Uterus (tissue), 4 donors: ENCODE data around the gene ZNF134. TPM values are rescaled to one million over a fixed set of nuclear protein-coding genes. Genes with fewer than 3 reads are reported as not detected.

ENCODE experiments used
- DNase-seq, 2 donors: peaks; one replicate each; pipeline ENCODE4 v3.0.0-alpha.2; 2019 to 2020
- H3K27ac ChIP-seq, 2 donors: fragments of 200-600 bp; sonication (generic); 1 replicate in 1 of 2; 2 replicates in 1 of 2; pipeline ENCODE4 v1.5.1; 2016 to 2018
- H3K27me3 ChIP-seq, 2 donors: fragments of 200-600 bp; sonication (generic); one replicate each; pipeline ENCODE4 v1.5.1; 2018 to 2019; ENCODE audit warnings: control low read depth in 1 of 2
- H3K36me3 ChIP-seq, 2 donors: fragments of 200-600 bp; sonication (generic); one replicate each; pipeline ENCODE4 v1.5.1; 2019; ENCODE audit warnings: control low read depth in 1 of 2
- H3K4me1 ChIP-seq, 2 donors: fragments of 200-600 bp; sonication (generic); one replicate each; pipeline ENCODE4 v1.5.1; 2018 to 2019; ENCODE audit warnings: control low read depth in 1 of 2
- H3K4me3 ChIP-seq, 2 donors: fragments of 200-600 bp; sonication (generic); 1 replicate in 1 of 2; 2 replicates in 1 of 2; pipeline ENCODE4 v1.5.1; 2018 to 2019; ENCODE audit warnings: mild to moderate bottlenecking in 1 of 2
- H3K9me3 ChIP-seq, 2 donors: fragments of 200-600 bp; sonication (generic); one replicate each; pipeline ENCODE4 v1.5.1; 2019; ENCODE audit warnings: control low read depth in 1 of 2
- CTCF ChIP-seq, 4 experiments: fragments of 200-600 bp in 2 of 4; fragments of 450-650 bp in 2 of 4; sonication (generic) in 2 of 4; IDR thresholded peaks; one replicate each; pipeline ENCODE4 v1.5.1; 2016 to 2019; ENCODE audit warnings: antibody characterized with exemption in 4 of 4, mild to moderate bottlenecking in 2 of 4, moderate library complexity in 1 of 4
- POLR2A ChIP-seq, 2 donors: fragments of 450-650 bp; IDR thresholded peaks; one replicate each; pipeline ENCODE4 v1.6.1; 2016; ENCODE audit warnings: antibody characterized with exemption in 2 of 2, mild to moderate bottlenecking in 1 of 2, moderate library complexity in 1 of 2
- intact Hi-C: fragments of 100-400 bp; cut with DNase I; formaldehyde crosslinking; loops from one replicate; pipeline ENCODE4 v1.15.1; 2023; ENCODE audit warnings: low total_unique reads
- total RNA-seq, 4 donors: library from RNA; depleted of rRNA in 3 of 4; stranded (reverse); fragments of >200 nt in 3 of 4; gene quantifications; one replicate each; pipeline versions ENCODE4 v1.1.0 to v1.2.4, GENCODE V29; 2014 to 2023
- donor health status: DM: yes; HTN: yes; CAD: no.

Gene ZNF134
- total RNA-seq, 4 donors from 2014 or later: 1.5 to 60.1 (median 16.5) TPM

DNA sequence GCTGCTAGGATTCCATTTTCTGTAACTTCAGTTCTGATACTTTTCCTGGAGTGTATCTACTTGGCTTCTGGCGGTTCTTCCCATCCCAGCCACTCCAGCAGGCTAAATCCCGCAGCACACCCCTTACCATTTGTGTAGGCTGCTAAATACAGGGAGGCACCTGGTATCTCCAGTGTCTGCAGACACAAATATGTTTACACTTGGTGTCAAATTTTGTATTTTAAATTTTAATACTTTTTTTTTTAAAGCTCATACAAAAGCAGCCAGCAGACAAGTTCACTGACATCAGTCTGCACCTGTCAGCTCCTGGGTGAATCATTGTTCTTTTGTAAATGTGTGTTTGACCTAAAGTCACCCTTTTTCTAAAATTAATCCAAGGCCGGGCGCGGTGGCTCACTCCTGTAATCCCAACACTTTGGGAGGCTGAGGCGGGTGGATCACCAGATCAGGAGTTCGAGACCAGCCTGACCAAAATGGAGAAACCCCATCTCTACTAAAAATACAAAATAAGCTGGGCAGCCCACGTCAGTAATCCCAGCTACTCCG is 51.3 kb downstream of the ZNF134 start:
- Histone ChIP-seq H3K9me3 (no peaks in the 10 kb centered on the region), H3K27ac (no peak overlapping the region), H3K4me3 (no peak overlapping the region), H3K27me3 (no peaks in the 10 kb centered on the region), H3K4me1 (no peaks in the 10 kb centered on the region), H3K36me3 (no peaks in the 10 kb centered on the region)
- no peak for DNase-seq
- intact Hi-C loops: no loop called here
- TF ChIP-seq POLR2A (IDR thresholded peaks at IDR 0.05): no peak
- no peak for TF ChIP-seq CTCF (IDR thresholded peaks at IDR 0.05)

DNA sequence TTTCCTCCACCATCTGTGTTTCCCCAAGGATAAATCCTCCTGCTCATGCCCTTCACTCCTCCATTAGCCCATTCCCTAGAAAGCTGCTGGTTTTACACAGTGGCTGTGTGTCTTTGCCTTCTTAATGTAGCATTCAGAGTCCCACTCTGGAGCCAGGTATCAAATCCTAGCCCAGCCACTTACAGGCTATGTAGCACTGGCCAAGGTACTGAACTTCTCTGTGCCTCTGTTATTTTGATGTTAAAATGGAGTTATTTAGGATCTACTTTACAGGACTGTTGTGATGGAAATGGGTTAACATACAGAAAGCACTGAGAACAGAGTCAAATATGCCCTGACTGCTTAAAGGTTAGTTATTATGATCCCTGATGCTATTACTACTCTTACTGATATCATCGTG is 53.2 kb downstream of the ZNF134 start:
- Histone ChIP-seq H3K9me3 (no peaks in the 10 kb centered on the region), H3K36me3 (no peaks in the 10 kb centered on the region), H3K4me1 (no peaks in the 10 kb centered on the region), H3K4me3 (no peak overlapping the region), H3K27me3 (no peaks in the 10 kb centered on the region), H3K27ac (no peak overlapping the region)
- DNase-seq: no peak
- TF ChIP-seq POLR2A (IDR thresholded peaks at IDR 0.05) (no peak), CTCF (IDR thresholded peaks at IDR 0.05) (no peak)
- intact Hi-C loops: no loop called here

DNA sequence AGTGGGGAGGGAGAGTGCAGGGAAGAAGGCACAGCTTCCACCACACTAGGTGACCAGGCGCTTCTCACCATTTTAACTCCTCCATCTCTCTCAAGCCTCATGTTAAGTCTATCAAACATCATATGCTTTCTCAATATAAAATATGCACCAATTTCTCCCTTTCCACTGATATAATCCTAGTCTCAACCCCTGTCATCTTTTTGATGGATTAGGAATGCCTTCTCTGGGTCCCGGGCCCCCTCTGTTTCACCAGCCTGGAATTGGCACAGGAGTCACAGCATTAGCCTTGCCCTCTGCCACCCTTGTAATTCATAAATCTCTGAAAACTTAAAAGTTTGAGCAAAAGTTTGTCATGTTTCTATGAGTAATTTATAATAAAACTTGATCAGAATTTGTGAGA is 54.6 kb downstream of the ZNF134 start, which contains the start of gene ZSCAN4:
TSS of gene ZSCAN4 (plus strand) at position 301 of the 400 bp plus-strand sequence. CDS start 7,211 bp downstream, outside the sequence.
- no peak for DNase-seq
- no peak for TF ChIP-seq CTCF (IDR thresholded peaks at IDR 0.05)
- TF ChIP-seq POLR2A (IDR thresholded peaks at IDR 0.05): no peak
- no peaks in the 10 kb centered on the region for H3K9me3 ChIP-seq
- no peaks in the 10 kb centered on the region for H3K27me3 ChIP-seq
- H3K4me1 ChIP-seq: no peaks in the 10 kb centered on the region
- intact Hi-C loops: no loop called here
- H3K36me3 ChIP-seq: no peaks in the 10 kb centered on the region
- H3K27ac ChIP-seq: no peak within 1 kb of the TSS
- H3K4me3 ChIP-seq: no peak within 1 kb of the TSS

DNA sequence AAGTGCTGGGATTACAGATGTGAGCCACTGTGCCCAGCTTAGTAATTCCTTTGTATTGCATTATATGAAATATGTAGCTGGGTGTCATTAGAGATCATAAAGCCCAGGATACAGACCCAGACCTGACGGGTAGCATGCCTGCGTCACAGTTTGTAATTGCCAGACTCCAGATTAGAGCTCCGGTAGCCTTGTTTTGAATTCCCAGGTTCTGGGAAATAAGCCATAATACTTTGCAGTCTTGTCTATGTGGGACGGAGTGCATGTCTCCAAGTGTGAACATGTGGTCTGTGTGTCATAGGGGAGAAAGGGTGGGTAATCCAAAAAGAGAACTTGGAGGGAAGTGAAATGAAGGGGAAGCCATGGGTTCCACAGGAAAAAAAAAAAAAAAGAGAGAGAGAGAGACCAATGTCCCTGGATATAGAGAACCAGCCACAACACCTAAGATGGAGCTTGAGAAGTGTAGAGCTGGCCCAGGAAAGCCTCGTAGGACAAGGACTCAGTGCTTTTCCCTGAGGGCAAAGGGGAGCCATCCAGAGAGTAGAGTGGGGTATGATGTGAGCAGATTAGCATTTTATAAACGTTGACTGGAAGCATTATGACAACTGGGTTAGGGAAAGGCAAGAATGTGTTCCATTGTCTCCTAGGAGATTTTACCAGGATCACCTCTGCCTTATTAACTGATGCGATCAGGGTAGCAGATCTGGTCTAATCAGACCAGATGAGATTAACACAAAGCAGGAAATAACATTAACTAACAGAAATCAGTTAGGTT is 57.3 kb downstream of the ZNF134 start:
- TF ChIP-seq POLR2A (IDR thresholded peaks at IDR 0.05) (no peak), CTCF (IDR thresholded peaks at IDR 0.05) (no peak)
- Histone ChIP-seq H3K36me3 (no peaks in the 10 kb centered on the region), H3K4me3 (no peak overlapping the region), H3K27ac (no peak overlapping the region), H3K27me3 (no peaks in the 10 kb centered on the region), H3K4me1 (no peaks in the 10 kb centered on the region), H3K9me3 (no peaks in the 10 kb centered on the region)
- intact Hi-C loops: no loop called here
- no peak for DNase-seq

DNA sequence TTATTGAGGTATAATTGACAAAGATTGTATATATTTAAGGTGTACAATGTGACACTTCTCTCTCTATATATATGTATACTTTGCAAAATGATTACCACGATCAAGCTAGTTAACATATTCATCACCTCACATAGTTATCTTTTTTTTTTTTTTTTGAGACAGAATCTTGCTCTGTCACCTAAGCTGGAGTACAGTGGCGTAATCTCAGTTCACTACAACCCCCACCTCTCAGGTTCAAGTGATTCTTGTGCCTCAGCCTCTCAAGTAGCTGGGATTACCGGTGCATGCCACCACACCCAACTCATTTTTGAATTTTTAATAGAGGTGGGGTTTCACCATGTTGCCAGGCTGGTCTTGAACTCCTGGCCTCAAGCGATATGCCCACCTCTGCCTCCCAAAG is 58.4 kb downstream of the ZNF134 start:
- TF ChIP-seq CTCF (IDR thresholded peaks at IDR 0.05): no peak
- TF ChIP-seq POLR2A (IDR thresholded peaks at IDR 0.05): no peak
- Histone ChIP-seq H3K4me1 (no peaks in the 10 kb centered on the region), H3K36me3 (no peaks in the 10 kb centered on the region), H3K27ac (no peak overlapping the region), H3K4me3 (no peak overlapping the region), H3K9me3 (no peaks in the 10 kb centered on the region), H3K27me3 (no peaks in the 10 kb centered on the region)
- intact Hi-C loops: no loop called here
- DNase-seq: no peak
